Smooth muscle cell of the brain vasculature (primary cell): ENCODE measurements around the gene ACSS1.

Experiments used
- DNase-seq: peaks from one replicate; pipeline ENCODE4 v3.0.0-alpha.2; 2012; ENCODE audit warnings: low read depth, low spot score

The ACSS1 gene

DNA sequence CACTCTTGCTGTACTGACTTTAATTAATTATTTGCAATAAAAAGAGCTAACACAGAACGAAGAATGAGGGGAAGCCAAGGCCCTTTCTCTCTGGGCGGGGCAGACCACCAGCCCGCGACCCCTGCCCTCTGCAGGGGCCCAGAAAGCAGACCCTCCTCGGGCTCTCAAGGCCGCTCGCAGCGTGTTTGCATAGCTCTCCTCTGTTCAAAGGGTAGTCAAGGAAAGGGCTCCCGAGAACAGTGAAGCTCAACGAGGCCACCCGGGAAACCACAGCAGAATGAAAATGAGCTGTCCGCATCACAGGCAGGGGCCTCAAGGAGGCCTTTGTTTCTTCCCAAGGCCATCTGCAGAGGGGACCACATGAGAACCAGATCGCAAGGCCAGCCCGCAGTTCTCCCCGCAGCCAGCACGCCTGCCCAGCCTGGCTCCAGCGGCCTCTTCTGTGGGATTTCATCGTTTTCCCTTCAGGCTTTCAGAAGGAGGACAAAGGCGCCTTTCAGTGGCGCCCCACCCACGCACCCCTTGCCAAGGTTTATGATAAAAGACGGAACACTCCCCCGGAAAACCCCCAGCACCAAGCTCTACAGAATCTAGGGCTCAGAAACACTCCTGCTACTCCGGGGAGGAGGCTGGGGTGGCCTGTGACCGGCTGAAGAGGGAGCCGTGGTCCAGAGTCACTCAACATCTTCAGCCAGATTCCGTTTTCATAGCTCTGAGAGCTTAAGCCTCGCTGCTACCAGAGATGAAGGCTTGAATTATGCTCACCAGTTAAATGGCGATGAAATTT is 25.3 kb downstream of the ACSS1 start:
- DNase-seq, result no peak

DNA sequence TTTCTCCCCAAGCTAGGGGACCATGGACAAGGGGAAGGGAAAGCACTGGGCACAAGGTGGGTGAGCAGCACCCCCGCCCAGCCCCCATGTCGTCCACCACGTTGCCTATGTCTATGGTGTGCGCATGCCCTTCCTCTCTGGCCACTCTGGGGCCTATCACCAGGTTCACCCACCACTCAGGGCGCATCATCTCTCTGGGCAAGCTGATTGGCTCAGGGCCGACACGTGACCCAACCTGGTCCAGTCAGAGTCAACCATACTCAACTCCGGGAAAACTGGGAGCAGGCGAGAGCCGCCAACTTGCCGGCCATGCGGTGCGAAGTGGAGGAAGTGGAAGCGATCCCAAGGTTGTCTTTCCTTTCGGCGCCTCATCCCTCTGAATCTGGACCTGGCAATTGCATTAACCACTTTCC is 25.9 kb downstream of the ACSS1 start:
- no peak for DNase-seq

DNA sequence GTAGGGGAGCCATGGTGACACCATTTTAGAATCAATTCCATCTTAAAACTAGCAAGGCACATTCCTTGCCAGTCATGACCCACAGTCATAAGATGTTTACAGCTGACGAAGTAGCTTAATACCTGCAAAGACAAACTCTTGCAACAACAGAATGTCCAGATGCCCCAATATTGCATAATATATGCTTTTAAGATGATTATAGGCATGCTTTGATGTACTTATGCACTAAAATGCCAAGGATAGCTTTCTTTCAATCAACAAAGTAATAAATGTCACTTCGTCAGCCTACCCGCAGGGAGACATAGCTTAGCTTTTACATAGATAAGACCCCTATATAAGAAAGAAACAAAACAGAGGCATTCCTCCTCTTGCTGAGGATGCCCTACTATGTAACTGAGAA is 26.7 kb downstream of the ACSS1 start:
- DNase-seq, result no peak

DNA sequence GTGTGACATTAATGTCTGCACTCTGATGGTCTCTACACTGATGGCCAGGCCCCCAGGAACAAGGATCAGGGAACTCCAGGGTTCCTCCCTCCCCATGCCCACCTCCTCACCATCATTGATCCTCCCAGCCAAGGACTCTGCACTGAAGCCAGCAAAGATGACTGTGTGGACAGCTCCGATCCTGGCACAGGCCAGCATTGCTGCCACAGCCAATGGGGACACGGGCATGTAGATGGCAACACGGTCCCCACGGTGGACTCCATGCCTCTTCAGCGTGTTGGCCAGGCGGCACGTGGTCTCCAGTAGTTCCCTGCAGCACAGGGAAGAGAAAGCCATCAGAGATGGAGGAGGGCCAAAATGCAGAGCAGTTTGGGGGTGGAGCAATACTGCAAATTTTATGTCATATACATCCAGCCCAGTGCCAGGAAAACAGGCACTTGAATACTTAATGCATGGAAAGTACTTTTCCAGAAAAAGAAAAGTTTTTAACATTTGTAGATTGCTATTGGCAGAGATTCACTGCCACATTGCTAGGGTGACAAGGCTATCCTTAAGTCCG is 27.2 kb downstream of the ACSS1 start:
- no peak for DNase-seq

DNA sequence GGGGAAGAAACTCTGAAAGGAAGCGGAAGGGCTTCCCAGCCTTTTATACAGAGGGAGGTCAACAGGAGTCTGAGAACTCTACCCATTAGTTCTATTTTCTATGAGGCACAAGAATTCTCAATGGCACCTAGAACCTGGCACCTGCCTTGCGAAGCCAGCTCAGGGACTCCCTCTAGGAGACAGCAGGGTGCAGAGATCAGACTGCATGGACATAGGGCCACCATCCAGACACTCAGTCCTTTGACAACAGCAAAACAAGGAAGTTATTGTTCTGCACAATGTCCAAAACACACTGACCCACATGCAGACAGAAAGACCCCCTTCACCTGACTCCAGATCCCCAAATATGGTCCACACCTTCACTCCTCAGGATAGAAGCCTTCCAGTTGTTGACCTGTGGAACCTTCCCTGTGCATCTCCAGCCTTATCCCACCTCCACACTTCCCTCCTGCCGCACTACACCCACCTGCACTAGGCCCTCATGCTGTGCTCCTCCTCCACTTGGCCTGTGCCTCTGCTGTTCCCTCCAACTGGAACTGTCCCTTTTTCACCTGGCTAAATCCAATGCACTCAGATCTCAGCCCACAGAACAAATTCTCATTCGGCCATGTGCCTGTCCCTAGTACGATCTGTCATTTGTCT is 27.8 kb downstream of the ACSS1 start:
- no peak for DNase-seq

DNA sequence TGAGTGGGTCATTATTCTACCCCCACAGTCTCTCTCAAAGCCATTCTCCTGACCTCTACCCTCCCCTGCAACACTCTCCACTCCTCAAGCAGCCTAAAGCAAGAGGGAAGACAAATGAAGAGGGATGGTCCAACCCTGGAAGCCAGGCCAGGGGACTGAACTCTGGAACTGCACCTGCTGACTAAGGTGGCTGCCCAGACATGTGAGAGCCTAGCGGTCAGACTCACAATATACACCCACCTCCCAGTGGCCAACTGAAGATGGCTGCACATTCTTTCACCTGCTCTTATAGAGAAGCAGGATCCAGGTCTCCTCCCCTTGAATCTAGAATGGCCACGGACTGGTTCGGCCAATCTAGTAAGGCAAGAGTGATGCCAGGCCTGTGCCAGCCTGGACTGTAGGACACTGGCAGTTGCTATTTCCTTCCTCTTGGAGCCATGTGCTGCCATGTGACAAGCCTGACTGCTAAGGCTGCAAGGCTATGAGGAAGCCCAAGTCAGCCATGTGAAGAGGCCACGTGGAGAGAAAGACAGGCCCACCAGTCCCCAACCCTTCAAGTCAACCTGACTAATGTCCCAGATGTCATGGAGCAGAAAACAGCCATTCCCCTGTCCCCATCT is 31.8 kb downstream of the ACSS1 start:
- no peak for DNase-seq

DNA sequence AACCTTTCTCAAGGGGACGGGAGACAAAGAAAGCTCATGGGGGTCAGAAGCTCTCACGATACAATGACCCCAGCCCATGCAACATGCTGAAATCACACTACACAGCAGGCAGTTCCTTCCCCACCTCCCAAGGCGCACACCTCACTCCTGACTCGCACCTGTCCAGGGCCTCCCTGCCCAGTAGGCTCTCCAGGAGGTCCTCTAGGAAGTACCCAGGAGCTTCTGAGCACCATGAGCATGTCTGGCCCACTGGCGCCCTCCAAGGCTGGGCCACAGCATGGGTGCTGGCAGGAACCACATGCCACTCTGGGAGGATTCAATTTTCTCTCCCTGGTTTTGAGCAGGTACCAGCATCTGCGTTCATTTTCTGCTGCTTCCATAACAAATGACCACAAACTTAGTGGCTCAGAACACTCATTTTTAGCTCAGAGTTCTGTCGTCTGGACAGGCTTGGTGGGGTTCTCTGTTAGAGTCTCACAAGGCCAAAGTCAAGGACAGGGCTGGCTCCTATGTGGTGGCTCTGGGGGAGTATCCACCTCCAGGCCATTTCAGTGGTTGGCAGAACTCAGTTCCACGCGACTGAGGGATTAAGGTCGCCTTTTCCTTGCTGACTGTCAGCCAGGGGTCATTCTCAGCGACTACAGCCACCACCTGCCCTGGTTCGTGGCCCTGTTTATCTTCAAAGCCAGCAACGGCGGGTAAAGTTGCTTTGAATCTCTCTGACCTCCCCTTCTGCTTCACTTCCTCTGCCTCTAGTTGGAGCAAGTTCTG is 32.7 kb downstream of the ACSS1 start:
- DNase-seq, result no peak

DNA sequence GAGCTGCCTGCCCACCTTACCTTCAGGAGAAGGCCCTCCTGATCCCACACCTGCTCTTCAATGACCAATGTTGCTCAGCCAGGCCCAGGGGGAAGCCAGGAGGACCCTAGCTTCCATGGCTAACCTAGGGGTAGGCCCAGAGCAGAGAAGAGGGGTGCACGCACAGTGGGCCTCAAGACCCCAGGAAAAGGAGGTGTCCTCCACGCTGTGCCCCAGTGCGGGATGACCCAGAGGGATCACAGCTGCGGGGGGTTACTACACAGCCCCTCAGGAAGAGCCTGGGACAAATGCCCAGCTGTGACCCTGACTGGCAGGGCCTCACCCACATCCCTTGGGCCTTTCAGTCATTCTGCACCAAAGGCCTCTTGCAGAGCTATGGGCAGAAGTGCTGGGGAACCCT is 33.8 kb downstream of the ACSS1 start:
- DNase-seq, result no peak

DNA sequence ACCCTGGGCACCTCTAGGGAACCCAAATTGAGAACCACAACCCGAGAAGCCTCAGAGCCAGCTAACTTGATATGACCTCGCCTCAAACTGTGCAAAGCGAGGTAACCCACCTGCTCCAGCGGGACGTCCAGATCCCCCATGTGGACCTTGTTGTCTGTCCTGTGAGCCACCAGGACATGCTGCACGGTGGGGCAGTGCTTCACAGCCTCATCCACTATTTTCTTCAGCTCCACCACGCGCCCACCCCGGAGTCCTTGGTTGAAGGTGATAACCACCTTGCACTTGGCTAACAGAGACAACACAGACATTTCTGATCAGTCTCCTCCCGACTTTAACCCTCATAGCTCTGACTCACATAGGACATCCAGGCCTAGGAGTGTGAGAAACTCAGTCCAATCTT is 34.6 kb downstream of the ACSS1 start:
- DNase-seq, result no peak

DNA sequence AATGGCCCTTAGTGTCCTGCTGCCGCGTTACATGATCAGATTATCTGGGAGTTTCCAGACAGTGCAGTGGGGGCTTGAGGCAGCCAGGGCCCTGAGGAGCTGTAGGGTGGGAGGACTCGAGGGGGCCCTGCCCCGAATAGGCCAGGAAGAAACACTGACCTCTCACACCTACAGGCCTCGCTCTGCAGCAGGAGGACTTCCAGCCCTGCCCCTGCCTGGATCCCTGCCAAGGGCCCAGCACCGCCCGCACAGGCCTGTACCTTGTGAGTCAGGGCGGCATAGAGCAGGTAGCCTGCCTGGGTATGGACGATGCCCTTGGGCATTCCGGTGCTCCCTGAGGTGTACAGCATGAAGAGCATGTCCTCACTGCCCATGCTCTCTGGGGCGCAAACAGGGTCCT is 35.3 kb downstream of the ACSS1 start:
- DNase-seq, result no peak

DNA sequence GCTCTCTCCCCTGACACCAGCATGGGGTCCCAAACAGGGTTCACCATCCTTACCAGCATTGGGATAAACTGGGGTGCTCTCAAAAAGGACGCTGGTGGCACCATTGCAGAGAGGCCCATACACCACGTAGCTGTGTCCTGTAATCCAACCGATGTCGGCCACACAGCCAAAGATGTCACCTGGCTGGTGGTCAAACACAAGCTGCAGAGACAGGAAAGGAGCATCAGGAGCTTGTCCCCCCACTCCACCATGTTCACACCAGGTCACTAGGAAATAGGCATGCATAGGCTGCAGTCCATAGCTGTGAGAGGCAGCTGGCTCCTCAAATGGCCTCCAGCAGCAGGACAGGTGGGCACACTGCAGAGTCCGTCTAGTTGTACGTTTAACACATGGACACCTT is 36.6 kb downstream of the ACSS1 start:
- no peak for DNase-seq

DNA sequence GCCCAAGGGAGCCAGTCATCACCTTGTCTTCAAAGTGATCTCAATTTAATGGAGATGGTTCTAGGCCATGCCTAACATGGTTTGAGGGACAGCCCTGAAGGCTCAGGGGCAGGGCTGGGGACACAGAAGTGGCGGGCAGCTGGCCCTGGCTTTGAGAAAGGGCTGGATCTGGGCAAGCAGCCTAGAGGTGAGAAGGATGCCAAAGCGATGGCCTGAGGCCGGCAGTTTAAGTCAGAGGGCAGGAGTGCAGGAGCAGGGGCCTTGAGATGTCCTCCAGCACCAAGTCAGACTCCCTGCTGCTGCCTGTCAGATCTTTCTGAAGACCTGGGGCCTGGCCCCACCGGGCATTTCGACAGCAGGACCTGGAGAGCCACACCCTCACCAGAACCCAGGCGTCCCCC is 37.0 kb downstream of the ACSS1 start:
- DNase-seq, result no peak

DNA sequence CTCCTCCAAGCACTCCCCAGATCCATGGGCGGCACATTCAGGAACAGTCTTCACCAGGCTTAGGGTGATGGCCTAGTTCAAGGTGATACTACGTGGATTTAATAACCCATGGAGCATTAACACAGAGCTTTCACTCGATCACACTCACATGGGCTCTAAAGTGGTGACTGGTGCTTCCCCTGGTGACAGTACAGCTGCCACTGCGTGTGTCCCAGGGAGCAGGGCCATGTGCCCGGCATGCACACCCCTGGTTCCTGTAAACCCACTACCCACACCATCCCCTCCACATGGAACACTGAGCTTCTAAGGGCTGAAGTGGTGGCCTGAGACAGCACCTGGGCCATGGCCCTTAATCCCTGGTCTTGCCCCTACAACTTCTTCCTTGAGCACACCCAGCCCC is 37.6 kb downstream of the ACSS1 start:
- DNase-seq, result no peak

DNA sequence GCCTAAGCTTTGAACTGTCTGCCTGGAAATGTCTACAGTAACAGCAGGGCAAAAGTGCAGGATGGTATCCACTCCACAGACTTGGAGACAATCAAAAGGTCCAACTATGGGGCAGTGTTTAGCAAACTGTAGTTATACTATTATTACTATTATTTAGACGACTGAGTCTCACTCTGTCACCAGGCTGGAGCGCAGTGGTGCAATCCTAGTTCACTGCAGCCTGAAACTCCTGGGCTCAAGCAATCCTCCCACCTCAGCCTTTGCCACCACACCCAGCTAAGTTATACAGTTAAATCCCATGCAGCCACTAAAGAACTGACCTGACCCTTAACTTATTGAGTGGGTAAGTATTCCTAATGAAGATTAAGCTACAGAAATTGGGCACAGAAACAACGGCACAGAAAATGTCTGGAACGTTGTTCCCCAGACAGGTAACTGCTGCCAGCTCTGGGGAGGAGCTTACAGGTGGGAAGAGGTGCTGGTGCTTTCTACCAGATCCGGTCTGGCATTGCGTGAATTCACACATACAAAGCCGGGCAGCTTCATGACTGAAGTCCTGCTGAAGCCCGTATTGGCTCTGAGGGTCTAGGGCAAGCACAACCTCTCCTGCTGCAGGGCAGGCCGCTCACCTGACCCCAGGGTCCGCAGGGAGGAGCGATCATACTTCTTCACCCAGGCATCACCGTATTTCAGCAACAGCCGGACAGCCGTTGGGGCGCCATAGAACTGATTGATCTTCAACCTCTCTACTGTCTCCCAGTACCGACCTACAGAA is 38.4 kb downstream of the ACSS1 start:
- no peak for DNase-seq

DNA sequence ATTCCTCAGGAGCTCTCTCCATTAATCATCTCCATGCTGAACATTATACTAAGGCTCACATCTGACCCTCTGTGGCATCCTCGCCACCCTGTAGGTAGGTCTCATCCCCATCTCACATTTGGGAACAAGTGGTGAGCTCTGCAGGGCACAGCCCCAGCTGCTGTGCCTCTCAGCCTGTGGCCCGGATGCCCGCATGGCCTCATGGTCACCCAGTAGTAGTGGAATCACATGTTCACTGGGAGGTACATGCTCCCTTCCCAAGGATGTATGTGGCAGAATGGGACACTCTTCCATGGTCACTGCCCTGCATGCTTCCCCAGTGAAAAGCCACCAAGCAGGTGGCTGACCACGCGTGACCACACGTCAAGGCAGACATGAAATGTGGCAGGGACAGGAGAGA is 39.1 kb downstream of the ACSS1 start:
- DNase-seq, result no peak

DNA sequence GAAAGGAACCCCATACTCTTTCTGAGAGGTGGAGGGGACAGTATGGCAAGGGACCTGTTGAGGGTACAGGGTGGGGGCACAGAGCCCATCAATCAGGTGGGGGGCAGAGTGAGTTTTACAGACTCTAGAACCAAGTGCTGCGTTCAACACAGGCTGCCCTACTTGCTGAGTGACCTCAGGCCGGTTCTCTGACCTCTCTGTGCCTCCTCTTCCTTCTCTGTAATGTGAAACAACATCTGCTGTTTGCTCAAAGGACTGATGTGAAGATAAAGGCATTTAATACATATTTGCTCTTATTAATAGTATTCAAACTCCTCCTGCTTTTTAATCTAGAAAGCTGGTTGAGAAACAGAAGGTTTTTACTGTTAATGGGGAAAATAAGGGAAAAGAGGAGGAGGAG is 39.5 kb downstream of the ACSS1 start:
- DNase-seq, result no peak

DNA sequence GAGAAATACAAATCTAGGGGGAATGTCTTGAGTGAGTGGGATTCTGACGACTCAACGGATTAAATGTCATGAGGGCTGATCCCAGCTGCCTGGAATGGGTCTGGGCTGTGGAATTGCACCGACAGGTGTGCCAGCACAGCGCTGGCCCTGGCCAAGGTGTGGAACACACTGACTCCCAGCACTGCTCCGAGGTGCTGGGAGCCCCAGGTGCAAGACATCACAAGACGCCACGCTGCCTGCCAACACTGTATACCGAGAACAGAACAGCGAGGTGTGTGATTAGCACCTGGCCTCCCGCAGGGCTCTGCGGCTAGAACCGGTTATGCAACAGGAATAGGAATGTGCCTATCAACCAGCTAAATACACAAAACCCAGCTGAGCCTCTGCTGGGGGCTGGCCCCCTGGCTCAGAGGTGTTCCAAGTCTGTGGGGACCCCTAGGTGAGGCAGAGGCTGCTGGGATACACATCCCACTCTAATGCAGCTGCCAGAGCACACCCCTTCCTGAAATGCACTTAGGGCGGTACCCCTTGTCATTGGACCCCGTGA is 40.6 kb downstream of the ACSS1 start:
- no peak for DNase-seq

DNA sequence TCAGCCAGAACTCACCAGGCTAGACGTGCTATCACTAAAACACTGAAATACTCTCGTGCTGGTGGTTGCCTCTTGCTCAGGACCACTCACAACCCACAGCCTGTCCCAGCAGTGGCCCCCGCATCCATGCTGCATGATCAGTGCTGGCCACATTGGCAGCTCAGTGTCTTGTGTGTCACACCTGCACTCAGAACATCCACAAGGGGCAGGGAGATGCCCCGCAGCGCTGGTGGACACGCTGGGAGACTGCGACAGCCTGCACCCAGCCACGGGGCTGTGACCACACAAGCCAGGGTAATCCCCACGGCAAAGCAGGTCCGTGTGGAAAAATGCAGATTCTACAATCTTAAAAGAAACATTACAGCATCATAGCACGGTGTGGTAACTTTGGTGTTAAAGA is 41.5 kb downstream of the ACSS1 start:
- DNase-seq, result no peak

DNA sequence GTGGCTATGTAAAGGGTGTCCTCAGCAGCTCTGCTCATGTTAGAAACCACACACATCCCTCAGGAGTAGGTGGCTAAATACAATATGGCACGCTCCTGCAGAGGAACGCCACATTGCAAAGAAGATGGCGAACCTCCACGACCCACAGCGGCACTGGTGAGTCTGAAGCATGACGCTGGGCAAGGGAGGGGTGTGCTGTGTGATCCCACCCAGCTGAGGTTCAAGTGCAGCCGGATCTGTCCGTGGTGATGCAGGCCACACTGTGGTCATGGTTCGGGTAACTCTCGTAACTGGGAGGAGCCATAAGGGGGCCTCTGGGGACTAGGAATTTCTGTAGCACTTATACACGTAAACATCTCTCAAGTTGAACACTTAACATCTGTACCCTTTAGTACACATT is 42.0 kb downstream of the ACSS1 start:
- no peak for DNase-seq

DNA sequence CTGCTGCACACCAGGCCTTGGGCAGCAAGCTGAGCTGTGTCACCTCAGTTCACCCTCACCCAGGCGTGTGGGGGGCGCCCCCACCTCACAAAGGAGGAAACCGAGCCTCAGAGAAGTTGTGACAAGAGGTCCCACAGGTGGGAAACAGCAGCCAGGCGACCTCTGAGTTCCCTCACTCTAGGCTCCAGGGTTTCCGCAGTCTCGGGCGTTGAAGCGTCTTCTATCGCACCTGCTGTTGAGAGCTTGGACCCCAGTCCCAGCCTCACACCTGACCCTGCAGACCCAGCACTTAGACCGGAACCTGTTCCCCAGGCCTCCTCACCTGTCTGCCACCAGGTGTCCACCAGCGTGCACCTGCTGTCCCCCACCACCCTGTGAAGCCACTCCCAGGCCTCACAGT is 43.1 kb downstream of the ACSS1 start:
- DNase-seq, result no peak
